ENCODE data around the gene ARID5A. TPM values are rescaled to one million over a fixed set of nuclear protein-coding genes. Genes with fewer than 3 reads are reported as not detected.

ARID5A gene
- total RNA-seq, 1 donor: 9.5 TPM

DNA sequence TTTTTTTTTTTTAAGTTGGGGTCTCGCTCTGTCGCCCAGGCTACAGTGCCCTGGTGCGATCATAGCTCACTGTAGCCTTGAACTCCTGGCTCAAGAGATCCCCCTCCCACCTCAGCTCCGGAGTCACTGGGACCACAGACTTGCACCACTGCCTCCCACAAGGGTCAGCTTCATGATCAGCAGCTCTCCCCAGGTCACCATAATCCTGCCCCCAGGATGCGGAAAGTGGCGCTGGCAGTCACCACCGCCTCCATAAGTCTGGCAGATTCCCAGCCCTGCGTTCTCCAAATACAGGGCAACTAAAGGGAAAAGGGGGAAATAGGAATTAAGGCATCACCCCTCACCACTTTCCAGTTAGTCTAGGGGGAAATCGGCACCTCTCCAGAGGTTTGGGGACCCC lies 5.2 kb upstream of the ARID5A start:
- TF ChIP-seq, protein P1, sequence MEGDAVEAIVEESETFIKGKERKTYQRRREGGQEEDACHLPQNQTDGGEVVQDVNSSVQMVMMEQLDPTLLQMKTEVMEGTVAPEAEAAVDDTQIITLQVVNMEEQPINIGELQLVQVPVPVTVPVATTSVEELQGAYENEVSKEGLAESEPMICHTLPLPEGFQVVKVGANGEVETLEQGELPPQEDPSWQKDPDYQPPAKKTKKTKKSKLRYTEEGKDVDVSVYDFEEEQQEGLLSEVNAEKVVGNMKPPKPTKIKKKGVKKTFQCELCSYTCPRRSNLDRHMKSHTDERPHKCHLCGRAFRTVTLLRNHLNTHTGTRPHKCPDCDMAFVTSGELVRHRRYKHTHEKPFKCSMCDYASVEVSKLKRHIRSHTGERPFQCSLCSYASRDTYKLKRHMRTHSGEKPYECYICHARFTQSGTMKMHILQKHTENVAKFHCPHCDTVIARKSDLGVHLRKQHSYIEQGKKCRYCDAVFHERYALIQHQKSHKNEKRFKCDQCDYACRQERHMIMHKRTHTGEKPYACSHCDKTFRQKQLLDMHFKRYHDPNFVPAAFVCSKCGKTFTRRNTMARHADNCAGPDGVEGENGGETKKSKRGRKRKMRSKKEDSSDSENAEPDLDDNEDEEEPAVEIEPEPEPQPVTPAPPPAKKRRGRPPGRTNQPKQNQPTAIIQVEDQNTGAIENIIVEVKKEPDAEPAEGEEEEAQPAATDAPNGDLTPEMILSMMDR (IDR thresholded peaks at IDR 0.05; ENCODE audit: insufficient read depth, low read depth, low read length): no peak
- no peak for DNase-seq (ENCODE audit: low read depth)
- no peak overlapping the region for H3K4me3 ChIP-seq (ENCODE audit: low read depth, low read length)

DNA sequence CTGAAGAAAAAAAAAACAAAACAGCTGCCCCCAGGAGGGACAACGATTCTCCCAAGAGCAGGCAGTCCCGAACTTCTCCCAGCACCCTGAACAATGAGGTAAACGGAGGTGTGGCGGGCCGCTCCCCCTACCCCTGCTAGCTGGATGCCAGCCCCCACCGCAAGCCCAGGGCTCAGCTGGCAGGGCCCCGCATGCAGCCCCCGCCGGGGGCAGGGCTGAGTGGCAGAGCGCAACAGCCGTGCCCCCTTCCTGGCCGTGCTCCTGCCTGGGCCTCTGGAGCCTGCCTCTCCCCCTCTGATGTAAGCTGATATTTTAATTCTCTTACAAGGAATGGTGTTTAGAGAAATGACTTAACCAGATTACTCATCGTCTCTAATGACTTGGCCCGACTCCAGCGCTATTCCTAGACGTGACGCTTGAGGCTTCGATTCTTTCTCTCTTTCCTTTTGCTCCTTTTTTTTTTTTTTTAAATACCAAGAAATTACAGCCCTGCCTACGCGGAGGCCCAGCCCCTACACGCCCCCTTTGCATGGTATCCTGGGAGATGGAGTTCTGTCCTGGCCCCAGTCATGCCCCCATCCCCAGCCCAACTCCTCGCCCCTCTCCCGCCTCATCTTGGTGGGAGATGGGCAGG lies 4.6 kb upstream of the ARID5A start:
- peak; percentile 99 for DNase-seq (ENCODE audit: low read depth)
- H3K4me3 ChIP-seq (ENCODE audit: low read depth, low read length): peak overlapping the region; percentile 41

DNA sequence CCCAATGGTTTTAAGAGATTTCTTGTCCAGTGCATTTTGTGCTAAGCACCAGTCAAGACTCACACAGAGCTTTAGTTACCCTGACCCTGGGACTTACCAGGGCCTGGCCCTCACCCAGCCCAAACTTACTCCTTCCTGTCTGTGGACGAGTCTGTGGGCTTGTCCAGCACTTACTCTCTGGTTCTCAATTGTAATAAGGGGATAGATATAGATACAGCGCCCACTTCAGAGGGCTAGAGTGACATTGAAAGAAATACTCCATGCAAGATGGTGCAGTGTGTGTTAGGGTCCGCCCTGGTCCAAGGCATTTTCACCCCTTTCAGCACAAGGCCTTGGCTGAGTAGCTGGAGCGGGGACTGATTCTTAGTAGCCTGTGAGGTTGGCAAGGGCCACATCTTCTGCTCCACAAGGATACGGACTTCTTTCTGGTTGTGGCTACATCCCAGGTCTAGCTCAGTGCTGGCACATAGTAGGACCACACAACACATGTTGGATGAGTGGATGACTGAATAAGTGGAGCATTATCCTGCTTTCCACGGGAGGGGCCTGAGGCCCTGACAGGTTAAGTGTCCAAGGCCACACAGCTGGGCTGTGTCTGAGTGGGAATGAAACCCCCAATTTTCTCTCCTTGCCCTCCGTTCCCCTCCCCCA lies 3.8 kb upstream of the ARID5A start:
- no peak overlapping the region for H3K4me3 ChIP-seq (ENCODE audit: low read depth, low read length)
- TF ChIP-seq, protein P1 (IDR thresholded peaks at IDR 0.05; ENCODE audit: insufficient read depth, low read depth, low read length): no peak
- no peak for DNase-seq (ENCODE audit: low read depth)

More for the DNA sequence above, 4.6 kb upstream of the ARID5A start:
- TF ChIP-seq, protein P1 (IDR thresholded peaks at IDR 0.05; ENCODE audit: insufficient read depth, low read depth, low read length): no peak

DNA sequence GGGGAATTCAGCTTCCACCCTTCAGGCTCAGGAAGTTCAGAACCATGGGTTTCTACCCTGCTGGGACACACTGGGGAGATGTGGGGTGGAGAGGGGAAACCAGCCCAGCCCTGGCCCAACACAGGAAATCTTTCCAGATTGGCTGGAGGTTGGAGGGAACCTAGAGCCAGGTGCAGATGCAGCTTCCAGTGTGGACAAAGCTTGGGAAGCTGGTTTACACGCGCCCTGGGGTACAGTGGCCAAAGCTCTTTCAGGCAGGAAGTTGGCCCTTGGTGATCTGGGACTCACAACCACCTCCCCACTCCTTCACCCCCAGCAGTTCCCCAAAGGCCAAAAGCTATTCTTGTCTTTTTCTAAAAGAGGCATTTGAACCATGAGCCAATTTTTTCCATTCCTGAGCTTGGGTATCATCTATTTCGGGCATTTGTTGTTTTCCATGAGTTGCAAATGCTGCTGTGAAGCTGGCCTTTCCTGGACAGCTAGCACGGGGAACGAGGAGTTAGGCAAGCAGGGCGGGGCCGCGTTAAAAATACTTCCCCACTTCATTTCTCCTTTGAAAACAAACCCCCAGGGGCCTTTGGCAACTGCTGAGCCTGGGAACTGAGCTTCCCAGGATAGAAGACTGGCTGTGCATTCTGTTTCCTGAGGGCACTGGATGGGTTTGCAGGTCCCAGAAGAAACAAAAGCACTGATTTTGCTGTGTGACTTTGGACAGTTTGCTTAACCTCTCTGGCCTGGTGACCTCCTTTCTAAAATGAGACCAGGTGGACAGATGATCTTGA lies 3.1 kb upstream of the ARID5A start:
- TF ChIP-seq, protein P1 (IDR thresholded peaks at IDR 0.05; ENCODE audit: insufficient read depth, low read depth, low read length): no peak
- peak; percentile 85 for DNase-seq (ENCODE audit: low read depth)
- no peak overlapping the region for H3K4me3 ChIP-seq (ENCODE audit: low read depth, low read length)

DNA sequence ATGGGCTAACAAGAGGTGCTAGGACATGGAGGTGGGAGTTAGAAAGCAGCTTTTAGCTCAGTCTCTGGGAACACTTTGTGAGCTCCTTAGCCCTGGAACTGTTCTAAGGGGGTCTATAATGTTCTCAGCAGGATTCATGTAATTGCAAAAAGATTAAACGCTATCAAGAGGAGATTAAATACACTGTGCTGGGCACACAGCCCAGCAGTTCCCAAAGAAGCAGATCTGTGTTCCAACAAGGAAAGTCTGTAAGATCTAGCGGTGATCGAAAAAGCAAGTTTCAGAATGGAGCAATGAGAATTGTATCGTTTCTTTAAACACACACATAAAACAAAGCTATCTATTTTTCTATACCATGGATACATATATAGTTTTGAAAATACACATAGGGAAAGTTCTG lies 2.4 kb upstream of the ARID5A start:
- H3K4me3 ChIP-seq (ENCODE audit: low read depth, low read length): no peak overlapping the region
- DNase-seq (ENCODE audit: low read depth): no peak
- TF ChIP-seq, protein P1 (IDR thresholded peaks at IDR 0.05; ENCODE audit: insufficient read depth, low read depth, low read length): no peak

DNA sequence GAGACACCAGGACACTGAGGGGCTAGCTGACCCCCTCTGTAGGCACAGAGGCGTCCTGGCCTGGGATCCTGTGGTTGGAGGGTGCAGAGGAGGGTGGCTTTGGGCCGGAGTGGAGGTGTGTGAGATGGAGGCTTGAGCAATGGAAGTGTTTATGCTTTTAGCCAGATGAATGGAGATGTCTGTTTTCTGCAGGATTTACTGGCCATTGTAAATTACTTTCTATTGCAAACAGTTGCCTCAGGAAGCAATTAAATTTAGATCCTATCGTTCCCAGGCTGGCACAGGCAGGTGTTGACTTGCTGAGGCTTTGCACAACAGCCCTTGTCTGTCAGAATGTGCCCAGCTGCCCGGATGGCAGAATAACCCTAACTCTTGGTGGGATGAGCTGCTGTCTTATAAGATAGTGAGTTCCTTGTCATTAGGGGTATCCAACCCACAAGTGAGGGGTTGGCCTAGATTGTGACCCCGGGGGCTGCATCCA lies 1.8 kb upstream of the ARID5A start:
- DNase-seq (ENCODE audit: low read depth): peak; percentile 16
- H3K4me3 ChIP-seq (ENCODE audit: low read depth, low read length): no peak overlapping the region

More for the DNA sequence above, 1.8 kb upstream of the ARID5A start:
- TF ChIP-seq, protein P1 (IDR thresholded peaks at IDR 0.05; ENCODE audit: insufficient read depth, low read depth, low read length): no peak
